ENCODE data around the gene HOXB4.

DNA sequence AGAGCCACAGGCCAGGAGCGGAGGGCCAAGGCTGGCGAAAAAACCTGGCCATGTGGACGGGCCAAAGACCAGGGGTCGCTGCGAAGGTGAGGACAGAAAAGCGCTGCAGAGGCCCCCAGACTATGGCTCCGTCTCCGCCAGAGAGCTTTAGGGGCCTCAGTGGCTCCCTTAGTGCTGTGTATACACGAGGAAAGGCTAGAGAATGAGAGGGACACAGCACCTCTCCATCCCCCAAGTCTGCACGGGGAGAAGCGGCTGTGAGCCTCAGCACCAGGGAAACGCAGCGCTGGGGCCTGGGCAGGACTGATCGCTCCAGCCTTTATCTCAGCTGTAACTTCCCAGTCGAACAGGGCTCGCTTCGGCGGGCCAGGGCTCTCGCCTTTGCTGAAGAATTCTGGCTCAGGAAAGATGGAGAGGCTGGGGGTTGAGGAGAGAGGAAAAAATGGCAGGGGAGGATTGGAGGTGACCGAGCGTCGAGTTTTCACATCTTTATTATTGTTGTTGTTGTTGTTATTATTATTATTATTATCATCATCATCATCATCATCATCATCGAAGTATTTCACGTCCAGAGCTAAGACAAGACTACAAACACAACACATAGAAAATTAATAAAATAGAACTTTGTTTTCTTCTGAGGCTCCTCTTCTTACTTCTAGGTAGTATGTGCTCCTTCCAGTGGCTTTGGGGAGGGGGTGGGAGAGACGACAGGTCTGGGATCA, 17.3 kb upstream of the HOXB4 start:
- TF ChIP-seq MXI1 (IDR thresholded peaks at IDR 0.05; ENCODE audit: low read depth, low read length) (no peak), NFIC (IDR thresholded peaks at IDR 0.05; ENCODE audit: borderline replicate concordance) (no peak), YY1 (IDR thresholded peaks at IDR 0.05; ENCODE audit: low read depth) (no peak), TEAD4 (IDR thresholded peaks at IDR 0.05; ENCODE audit: borderline replicate concordance, insufficient read depth) (no peak), POLR2AphosphoS5 (IDR thresholded peaks at IDR 0.05; ENCODE audit: low read depth, low read length) (no peak), EP300 (IDR thresholded peaks at IDR 0.05; ENCODE audit: borderline replicate concordance in 1 of 2, low read depth in 1 of 2, low read length in 1 of 2) (no peak), ELF1 (IDR thresholded peaks at IDR 0.05) (no peak), GABPA (IDR thresholded peaks at IDR 0.05; ENCODE audit: low read depth) (no peak), TCF12 (IDR thresholded peaks at IDR 0.05) (no peak), TAF1 (IDR thresholded peaks at IDR 0.05; ENCODE audit: borderline replicate concordance, low read depth, low read length) (no peak)
- TF ChIP-seq, protein P1, sequence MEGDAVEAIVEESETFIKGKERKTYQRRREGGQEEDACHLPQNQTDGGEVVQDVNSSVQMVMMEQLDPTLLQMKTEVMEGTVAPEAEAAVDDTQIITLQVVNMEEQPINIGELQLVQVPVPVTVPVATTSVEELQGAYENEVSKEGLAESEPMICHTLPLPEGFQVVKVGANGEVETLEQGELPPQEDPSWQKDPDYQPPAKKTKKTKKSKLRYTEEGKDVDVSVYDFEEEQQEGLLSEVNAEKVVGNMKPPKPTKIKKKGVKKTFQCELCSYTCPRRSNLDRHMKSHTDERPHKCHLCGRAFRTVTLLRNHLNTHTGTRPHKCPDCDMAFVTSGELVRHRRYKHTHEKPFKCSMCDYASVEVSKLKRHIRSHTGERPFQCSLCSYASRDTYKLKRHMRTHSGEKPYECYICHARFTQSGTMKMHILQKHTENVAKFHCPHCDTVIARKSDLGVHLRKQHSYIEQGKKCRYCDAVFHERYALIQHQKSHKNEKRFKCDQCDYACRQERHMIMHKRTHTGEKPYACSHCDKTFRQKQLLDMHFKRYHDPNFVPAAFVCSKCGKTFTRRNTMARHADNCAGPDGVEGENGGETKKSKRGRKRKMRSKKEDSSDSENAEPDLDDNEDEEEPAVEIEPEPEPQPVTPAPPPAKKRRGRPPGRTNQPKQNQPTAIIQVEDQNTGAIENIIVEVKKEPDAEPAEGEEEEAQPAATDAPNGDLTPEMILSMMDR (IDR thresholded peaks at IDR 0.05): no peak
- TF ChIP-seq, protein P2, sequence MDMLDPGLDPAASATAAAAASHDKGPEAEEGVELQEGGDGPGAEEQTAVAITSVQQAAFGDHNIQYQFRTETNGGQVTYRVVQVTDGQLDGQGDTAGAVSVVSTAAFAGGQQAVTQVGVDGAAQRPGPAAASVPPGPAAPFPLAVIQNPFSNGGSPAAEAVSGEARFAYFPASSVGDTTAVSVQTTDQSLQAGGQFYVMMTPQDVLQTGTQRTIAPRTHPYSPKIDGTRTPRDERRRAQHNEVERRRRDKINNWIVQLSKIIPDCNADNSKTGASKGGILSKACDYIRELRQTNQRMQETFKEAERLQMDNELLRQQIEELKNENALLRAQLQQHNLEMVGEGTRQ (IDR thresholded peaks at IDR 0.05; ENCODE audit: borderline replicate concordance, low read depth, low read length): no peak
- TF ChIP-seq, protein P3, sequence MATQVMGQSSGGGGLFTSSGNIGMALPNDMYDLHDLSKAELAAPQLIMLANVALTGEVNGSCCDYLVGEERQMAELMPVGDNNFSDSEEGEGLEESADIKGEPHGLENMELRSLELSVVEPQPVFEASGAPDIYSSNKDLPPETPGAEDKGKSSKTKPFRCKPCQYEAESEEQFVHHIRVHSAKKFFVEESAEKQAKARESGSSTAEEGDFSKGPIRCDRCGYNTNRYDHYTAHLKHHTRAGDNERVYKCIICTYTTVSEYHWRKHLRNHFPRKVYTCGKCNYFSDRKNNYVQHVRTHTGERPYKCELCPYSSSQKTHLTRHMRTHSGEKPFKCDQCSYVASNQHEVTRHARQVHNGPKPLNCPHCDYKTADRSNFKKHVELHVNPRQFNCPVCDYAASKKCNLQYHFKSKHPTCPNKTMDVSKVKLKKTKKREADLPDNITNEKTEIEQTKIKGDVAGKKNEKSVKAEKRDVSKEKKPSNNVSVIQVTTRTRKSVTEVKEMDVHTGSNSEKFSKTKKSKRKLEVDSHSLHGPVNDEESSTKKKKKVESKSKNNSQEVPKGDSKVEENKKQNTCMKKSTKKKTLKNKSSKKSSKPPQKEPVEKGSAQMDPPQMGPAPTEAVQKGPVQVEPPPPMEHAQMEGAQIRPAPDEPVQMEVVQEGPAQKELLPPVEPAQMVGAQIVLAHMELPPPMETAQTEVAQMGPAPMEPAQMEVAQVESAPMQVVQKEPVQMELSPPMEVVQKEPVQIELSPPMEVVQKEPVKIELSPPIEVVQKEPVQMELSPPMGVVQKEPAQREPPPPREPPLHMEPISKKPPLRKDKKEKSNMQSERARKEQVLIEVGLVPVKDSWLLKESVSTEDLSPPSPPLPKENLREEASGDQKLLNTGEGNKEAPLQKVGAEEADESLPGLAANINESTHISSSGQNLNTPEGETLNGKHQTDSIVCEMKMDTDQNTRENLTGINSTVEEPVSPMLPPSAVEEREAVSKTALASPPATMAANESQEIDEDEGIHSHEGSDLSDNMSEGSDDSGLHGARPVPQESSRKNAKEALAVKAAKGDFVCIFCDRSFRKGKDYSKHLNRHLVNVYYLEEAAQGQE (IDR thresholded peaks at IDR 0.05; ENCODE audit: low read depth, low read length): no peak

Data from SK-N-SH (cell line).